Heart right ventricle (tissue), 16 donors: ENCODE data around the gene CYP51A1. TPM values are rescaled to one million over a fixed set of nuclear protein-coding genes. Genes with fewer than 3 reads are reported as not detected.
"Not testable (repeated sequence)": the region's sequence is repeated elsewhere in the genome, so short reads cannot be mapped to it uniquely, and the experiment has no call there.

Experiments
- ATAC-seq, 8 donors: fragments of 200-7000 bp; cut with Tn5 transposase; one replicate each; pipeline ENCODE4 v1.9.1; 2020; ENCODE audit warnings: mild to moderate bottlenecking in 8 of 8, moderate library complexity in 8 of 8, moderate number of reproducible peaks in 1 of 8
- DNase-seq, 2 donors: peaks; one replicate each; pipeline ENCODE4 v3.0.0-alpha.2; 2020
- H3K27ac ChIP-seq, 10 donors: fragments of 200-600 bp; sonication (generic) in 2 of 10; one replicate each; pipeline versions ENCODE4 v1.5.0 to v1.8.0; 2020 to 2022; ENCODE audit warnings: mild to moderate bottlenecking in 3 of 10
- H3K27me3 ChIP-seq, 7 donors: fragments of 200-600 bp; one replicate each; pipeline ENCODE4 v1.8.0; 2021 to 2022; ENCODE audit warnings: mild to moderate bottlenecking in 2 of 7
- H3K36me3 ChIP-seq, 9 donors: fragments of 200-600 bp; sonication (generic) in 1 of 9; one replicate each; pipeline versions ENCODE4 v1.5.0 to v1.8.0; 2020 to 2022; ENCODE audit warnings: mild to moderate bottlenecking in 2 of 9
- H3K4me1 ChIP-seq, 9 donors: fragments of 200-600 bp; sonication (generic) in 1 of 9; one replicate each; pipeline versions ENCODE4 v1.5.0 to v1.8.0; 2020 to 2022; ENCODE audit warnings: mild to moderate bottlenecking in 4 of 9
- H3K4me3 ChIP-seq, 10 donors: fragments of 200-600 bp; sonication (generic) in 2 of 10; one replicate each; pipeline versions ENCODE4 v1.5.0 to v1.8.0; 2020 to 2022; ENCODE audit warnings: mild to moderate bottlenecking in 7 of 10, moderate library complexity in 2 of 10
- H3K9me3 ChIP-seq, 11 donors: fragments of 200-600 bp in 10 of 11; sonication (generic) in 2 of 11; one replicate each; pipeline versions ENCODE4 v1.5.0 to v1.8.0; 2013 to 2022; ENCODE audit warnings: mild to moderate bottlenecking in 2 of 11, control low read depth in 1 of 11, moderate library complexity in 1 of 11
- WGBS, 2 donors: extraction: QIAGEN DNeasy Blood & Tissue Kit; methylation state at CpG; one replicate each; pipeline ENCODE4 v1.1.7; 2013; ENCODE audit warnings: inconsistent platforms in 1 of 2; 5-methylcytosine and 5-hydroxymethylcytosine counted together
- intact Hi-C, 10 donors: fragments of 100-400 bp; cut with DNase I; formaldehyde crosslinking; loops; one replicate each; pipeline versions ENCODE4 v1.11.1 to v1.14.2; 2022
- polyA plus RNA-seq, 2 donors: library from polyadenylated mRNA; stranded (reverse); fragments of 200-250 nt; gene quantifications; one replicate each; pipeline ENCODE4 v1.2.3, GENCODE V29; 2013
- total RNA-seq, 10 donors: library from RNA; stranded (reverse); fragmentation: NEBNext Ultra II Directional in 3 of 10; extraction: Animal tissue kit (Norgen Biotek cat#: 25700) in 3 of 10; gene quantifications; one replicate each; pipeline versions ENCODE4 v1.2.1 to v1.2.4, GENCODE V29; 2021 to 2023
- TF ChIP-seq, protein P1 (sequence below), 9 donors: fragments of 200-600 bp; sonication (generic) in 2 of 9; IDR thresholded peaks; one replicate each; pipeline versions ENCODE4 v1.5.0 to v1.8.0; 2021 to 2022; ENCODE audit warnings: antibody characterized with exemption in 9 of 9, mild to moderate bottlenecking in 5 of 9, moderate library complexity in 1 of 9
- donor health status: Arrhythmogenic right ventricular cardiomyopathy.
- donor health status: ischemic (EF 13 %, LVEDD 7.1; RV severe dilation, severe dysfunction).
- donor health status: healthy with polysubstance abuse.
- donor health status: DM: no; HTN: yes; CAD: no.
- donor health status: DM: no; HTN: no; CAD: no.
- donor health status: ischemic (EF 25% LVEDD 6.9; RV normal size, moderate dysfunction).
- donor health status: ischemic (EF 25% LVEDD 5.7; RV mildly dilated, moderate dysfunction).
- donor health status: healthy.
- donor health status: DM: yes; HTN: yes; CAD: no.
- donor health status: Ischemic cardiomyopathy.
- donor health status: ischemic (EF 35%, LVEDD 5.7; RV mildly dilated, moderate dysfunction).
- donor health status: nonischemic (EF 11% LVEDD 7.7; RV severe dilation, severe dysfunction).
- donor health status: DM: yes; HTN: yes; CAD: no.
- donor health status: PGD.
- donor health status: ischemic (EF 29% LVEDD 5.4; RV normal size, mild dysfunction).
- donor health status: nonischemic (EF 23%, LVEDD 6.1; RV moderate dilation, normal function).

CYP51A1 gene
- total and polyA plus RNA-seq, 12 donors: 5.8 to 45.5 (median 24.2) TPM

DNA sequence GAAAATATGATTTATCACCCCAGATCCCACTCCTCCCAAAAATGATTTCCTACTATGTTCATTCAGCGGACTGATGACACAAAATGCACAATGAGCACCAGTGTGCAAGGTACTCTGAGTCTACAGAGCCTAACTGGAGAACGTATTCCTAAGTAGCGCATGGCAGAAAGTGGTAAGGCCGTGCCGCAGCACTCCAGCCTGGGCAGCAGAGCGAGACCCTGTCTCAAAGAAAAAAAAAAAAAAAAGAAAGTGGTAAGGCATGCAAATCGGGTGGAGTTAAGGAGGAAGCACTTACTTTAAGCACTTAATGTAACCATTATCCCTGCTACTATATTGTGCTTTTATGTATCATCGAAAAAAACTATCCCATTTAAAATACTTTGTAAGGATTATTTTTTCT is 25.5 kb downstream of the CYP51A1 start:
- TF ChIP-seq, protein P1, sequence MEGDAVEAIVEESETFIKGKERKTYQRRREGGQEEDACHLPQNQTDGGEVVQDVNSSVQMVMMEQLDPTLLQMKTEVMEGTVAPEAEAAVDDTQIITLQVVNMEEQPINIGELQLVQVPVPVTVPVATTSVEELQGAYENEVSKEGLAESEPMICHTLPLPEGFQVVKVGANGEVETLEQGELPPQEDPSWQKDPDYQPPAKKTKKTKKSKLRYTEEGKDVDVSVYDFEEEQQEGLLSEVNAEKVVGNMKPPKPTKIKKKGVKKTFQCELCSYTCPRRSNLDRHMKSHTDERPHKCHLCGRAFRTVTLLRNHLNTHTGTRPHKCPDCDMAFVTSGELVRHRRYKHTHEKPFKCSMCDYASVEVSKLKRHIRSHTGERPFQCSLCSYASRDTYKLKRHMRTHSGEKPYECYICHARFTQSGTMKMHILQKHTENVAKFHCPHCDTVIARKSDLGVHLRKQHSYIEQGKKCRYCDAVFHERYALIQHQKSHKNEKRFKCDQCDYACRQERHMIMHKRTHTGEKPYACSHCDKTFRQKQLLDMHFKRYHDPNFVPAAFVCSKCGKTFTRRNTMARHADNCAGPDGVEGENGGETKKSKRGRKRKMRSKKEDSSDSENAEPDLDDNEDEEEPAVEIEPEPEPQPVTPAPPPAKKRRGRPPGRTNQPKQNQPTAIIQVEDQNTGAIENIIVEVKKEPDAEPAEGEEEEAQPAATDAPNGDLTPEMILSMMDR (IDR thresholded peaks at IDR 0.05): no peak
- Histone ChIP-seq H3K4me3 (no peak overlapping the region), H3K27me3 (no peaks in the 10 kb centered on the region), H3K9me3 (no peaks in the 10 kb centered on the region), H3K4me1 (peaks cover 0 to 11% (median 0%) of the 10 kb centered on the region in 9 donors), H3K27ac (no peak overlapping the region), H3K36me3 (peaks cover 0 to 100% (median 42%) of the 10 kb centered on the region in 9 donors)
- DNase-seq: no peak
- WGBS, 2 donors: 96 to 97% methylated on average over 8 of the region's 8 CpGs
- no peak for ATAC-seq
- intact Hi-C loops: loop anchor here in 2 of 10 donors (10.0 kb wide), 2 partner anchors 106 to 116 kb away; no protein-coding TSS in a partner anchor

DNA sequence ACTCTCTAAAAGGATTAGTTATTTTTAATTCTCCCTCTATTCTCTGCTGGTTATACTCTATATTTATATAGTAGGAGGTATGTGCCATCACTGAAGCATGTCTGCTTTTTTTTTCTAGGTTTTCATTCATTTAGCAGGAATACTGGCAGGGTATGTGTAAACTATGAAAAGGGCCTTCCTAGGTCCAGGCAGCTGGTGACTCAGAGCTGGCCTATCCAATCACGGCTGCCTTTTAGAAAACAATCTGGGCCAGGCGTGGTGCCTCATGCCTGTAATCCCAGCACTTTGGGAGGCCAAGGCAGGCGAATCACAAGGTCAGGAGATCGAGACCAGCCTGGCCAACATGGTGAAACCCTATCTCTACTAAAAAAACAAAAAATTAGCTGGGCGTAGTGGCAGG is 31.4 kb downstream of the CYP51A1 start:
- not testable (repeated sequence) for H3K9me3 ChIP-seq, H3K4me1 ChIP-seq, H3K27me3 ChIP-seq, DNase-seq, ATAC-seq, H3K27ac ChIP-seq, H3K4me3 ChIP-seq
- peaks cover 0 to 100% (median 77%) of the 10 kb centered on the region in 9 donors for H3K36me3 ChIP-seq
- intact Hi-C loops: loop anchor here in 2 of 10 donors (10.0 kb wide), 2 partner anchors 112 to 122 kb away; no protein-coding TSS in a partner anchor
- 95 to 99% methylated on average over 5 of the region's 5 CpGs for WGBS, 2 donors

DNA sequence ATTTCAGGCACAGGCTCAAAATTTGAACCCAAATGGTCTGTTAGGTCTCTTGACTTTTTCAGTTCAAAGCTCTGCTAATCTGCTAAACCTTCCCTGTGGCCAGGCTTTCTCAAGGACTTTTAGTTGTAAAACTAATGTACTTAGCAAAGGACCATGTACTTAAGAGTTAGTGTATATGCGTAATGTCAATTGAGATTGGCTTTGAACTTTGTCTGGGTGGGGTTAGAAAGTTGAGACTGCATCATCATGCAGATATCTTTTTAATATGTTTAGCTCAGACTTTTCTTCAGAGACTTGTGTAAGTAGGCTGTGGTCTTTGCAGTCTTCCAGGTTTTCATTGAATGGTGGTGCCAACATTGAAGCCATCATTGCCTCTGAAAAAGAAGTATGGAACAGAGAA is 33.7 kb downstream of the CYP51A1 start:
- TF ChIP-seq, protein P1 (IDR thresholded peaks at IDR 0.05): no peak
- no peak for ATAC-seq
- H3K9me3 ChIP-seq: no peaks in the 10 kb centered on the region

DNA sequence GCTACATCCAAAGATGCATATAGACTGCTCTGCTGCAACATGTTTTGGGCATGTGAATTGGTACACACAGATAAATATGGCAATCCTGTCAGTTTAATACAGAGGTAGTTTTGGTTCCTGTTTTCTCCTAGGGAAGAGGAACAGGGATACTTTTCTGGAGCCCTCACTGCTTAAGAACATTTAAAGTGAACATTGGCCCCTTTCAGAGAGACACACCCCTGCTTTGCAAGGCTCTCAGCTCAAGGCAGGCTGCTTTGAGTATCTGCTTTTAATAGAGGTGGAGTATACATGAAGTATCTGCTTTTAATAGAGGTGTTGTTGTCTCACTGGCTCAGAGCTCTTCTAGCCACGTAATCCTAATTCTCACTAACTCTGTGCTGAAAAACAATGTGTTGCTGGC is 38.9 kb downstream of the CYP51A1 start:
- WGBS, 2 donors: 44 to 67% methylated on average over 1 of the region's 1 CpG

More for the DNA sequence above, 33.7 kb downstream of the CYP51A1 start:
- Histone ChIP-seq H3K27me3 (no peaks in the 10 kb centered on the region), H3K4me1 (no peaks in the 10 kb centered on the region), H3K27ac (no peak overlapping the region), H3K4me3 (no peak overlapping the region), H3K36me3 (peaks cover 0 to 100% (median 86%) of the 10 kb centered on the region in 9 donors)
- WGBS, 2 donors: 99 to 100% methylated on average over 1 of the region's 1 CpG
- intact Hi-C loops: loop anchor here in 2 of 10 donors (10.0 kb wide), 2 partner anchors 114 to 124 kb away; no protein-coding TSS in a partner anchor
- DNase-seq: no peak

More for the DNA sequence above, 38.9 kb downstream of the CYP51A1 start:
- no peaks in the 10 kb centered on the region for H3K27me3 ChIP-seq
- H3K4me1 ChIP-seq: no peaks in the 10 kb centered on the region
- H3K27ac ChIP-seq: no peak overlapping the region
- ATAC-seq: no peak
- intact Hi-C loops: loop anchor here in 1 of 10 donors (10.0 kb wide), 1 partner anchor 139 kb away; no protein-coding TSS in a partner anchor
- peaks cover 0 to 100% (median 62%) of the 10 kb centered on the region in 9 donors for H3K36me3 ChIP-seq
- DNase-seq: no peak
- TF ChIP-seq, protein P1 (IDR thresholded peaks at IDR 0.05): no peak
- H3K4me3 ChIP-seq: no peak overlapping the region
- H3K9me3 ChIP-seq: no peaks in the 10 kb centered on the region
